Adrenal gland (tissue), 5 donors: ENCODE data around the gene GJA5.

Experiments
- CTCF ChIP-seq, 6 experiments: fragments of 450-650 bp in 4 of 6; fragments of 200-600 bp in 2 of 6; sonication (generic) in 1 of 6; IDR thresholded peaks; 1 replicate in 5 of 6; 2 replicates in 1 of 6; pipeline versions ENCODE4 v1.5.1 to v1.8.0; 2016 to 2021; ENCODE audit warnings: antibody characterized with exemption in 6 of 6, mild to moderate bottlenecking in 2 of 6, moderate library complexity in 1 of 6
- POLR2A ChIP-seq, 2 donors: fragments of 450-650 bp; IDR thresholded peaks; one replicate each; pipeline ENCODE4 v1.6.1; 2017; ENCODE audit warnings: antibody characterized with exemption in 2 of 2, mild to moderate bottlenecking in 2 of 2, moderate library complexity in 1 of 2
- donor health status: DM: no; HTN: no; CAD: no.

DNA sequence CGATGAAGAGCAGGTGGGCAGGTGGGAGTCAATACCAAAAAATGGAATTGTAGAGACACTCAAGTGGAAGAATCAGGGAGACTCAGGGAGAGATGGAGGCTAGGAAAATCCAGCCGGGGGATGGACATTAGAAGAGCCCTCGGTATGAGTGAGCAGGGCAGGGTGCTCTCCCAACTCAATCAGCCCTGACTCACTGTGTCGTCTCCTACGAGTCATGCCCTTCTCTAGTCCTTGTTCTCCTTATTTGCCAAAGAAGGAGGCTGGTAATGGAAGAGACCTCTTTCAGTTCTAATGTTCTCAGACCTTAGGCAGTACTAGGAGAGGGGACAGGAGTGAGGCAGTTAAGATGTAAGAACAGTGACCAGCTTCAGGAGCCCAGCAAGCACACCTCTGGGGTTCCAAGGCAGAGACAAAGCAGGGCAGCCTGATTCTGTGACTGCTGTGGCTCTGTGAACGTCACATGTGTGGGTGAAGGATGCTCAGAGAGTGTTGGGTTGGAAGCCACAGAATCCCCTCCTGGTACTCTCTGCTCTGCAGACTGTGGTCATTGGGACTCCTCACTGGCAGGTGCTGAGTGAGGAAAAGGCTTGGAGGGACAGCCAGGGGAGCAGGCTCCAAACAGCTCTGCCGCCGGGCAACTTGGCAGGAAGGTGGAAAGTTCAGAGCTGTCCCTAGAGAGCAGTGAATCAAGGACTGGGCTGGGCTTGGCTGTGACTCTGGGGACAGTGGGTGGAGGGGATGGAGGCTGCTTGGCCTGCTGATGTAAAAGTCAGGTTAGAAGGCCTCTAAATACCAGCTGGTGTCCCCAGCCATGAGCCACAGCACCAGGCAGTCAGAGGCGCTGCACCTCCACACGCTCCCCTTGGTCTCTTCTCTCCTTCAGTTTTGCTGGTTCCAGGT lies 11.1 kb upstream of the GJA5 start:
- TF ChIP-seq POLR2A (IDR thresholded peaks at IDR 0.05) (no peak), CTCF (IDR thresholded peaks at IDR 0.05) (no peak)
